Measurements from ENCODE around the gene ATP2B1. TPM values are rescaled to one million over a fixed set of nuclear protein-coding genes. Genes with fewer than 3 reads are reported as not detected.

The ATP2B1 gene
- total RNA-seq, 2 donors from 2014 or later: 16.4 to 80.3 TPM

DNA sequence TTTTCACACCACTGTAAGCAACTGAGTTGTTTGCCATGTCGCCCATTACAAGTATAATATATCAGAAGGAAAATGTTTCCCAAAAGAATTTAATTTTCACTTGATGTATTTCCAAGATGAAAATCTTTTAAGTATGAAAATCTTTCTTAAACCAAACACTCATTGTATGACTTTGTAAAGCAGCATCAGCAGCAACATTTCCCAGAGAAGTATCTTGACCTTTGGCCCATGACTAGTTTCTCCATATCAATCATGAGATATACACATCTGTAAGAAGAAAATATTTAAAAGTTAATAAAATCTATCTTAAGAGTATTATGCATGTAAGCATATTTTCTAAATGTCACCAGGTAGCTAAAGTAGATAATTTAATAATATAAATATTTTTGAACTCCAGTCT, 52.8 kb downstream of the ATP2B1 start:
- no peaks in the 10 kb centered on the region for H3K27me3 ChIP-seq (replicated peaks; ENCODE audit: insufficient read depth)
- H3K27ac ChIP-seq: no peak overlapping the region
- no peak for DNase-seq (ENCODE audit: low spot score)
- no peaks in the 10 kb centered on the region for H3K9me3 ChIP-seq
- no peaks in the 10 kb centered on the region for H3K4me1 ChIP-seq (replicated peaks)
- intact Hi-C loops (cut with DNase I): no loop called here
- no peak overlapping the region for H3K4me3 ChIP-seq
- H3K36me3 ChIP-seq: no peaks in the 10 kb centered on the region
- TF ChIP-seq POLR2AphosphoS5 (IDR thresholded peaks at IDR 0.05): no peak
- TF ChIP-seq POLR2A (IDR thresholded peaks at IDR 0.05): no peak
- WGBS: 88% methylated on average over 1 of the region's 1 CpG

DNA sequence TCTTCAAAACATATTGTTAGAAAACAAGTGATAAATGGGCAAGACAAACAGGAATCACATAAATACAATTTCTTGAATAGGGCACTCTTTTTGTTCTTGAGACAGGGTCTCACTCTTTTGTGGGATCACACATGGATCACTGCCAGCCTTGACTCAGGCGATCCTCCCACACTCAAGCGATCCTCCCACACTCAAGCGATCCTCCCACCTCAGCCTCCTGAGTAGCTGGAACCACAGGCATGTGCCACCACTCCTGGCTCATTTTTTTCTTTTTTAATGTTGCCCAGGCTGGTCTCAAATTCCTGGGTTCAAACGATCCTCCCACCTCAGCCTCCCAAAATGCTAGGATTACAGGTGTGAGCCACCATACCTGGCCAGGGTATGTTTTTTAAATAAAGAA, 57.4 kb downstream of the ATP2B1 start:
- no peak overlapping the region for H3K4me3 ChIP-seq
- TF ChIP-seq, protein P1, sequence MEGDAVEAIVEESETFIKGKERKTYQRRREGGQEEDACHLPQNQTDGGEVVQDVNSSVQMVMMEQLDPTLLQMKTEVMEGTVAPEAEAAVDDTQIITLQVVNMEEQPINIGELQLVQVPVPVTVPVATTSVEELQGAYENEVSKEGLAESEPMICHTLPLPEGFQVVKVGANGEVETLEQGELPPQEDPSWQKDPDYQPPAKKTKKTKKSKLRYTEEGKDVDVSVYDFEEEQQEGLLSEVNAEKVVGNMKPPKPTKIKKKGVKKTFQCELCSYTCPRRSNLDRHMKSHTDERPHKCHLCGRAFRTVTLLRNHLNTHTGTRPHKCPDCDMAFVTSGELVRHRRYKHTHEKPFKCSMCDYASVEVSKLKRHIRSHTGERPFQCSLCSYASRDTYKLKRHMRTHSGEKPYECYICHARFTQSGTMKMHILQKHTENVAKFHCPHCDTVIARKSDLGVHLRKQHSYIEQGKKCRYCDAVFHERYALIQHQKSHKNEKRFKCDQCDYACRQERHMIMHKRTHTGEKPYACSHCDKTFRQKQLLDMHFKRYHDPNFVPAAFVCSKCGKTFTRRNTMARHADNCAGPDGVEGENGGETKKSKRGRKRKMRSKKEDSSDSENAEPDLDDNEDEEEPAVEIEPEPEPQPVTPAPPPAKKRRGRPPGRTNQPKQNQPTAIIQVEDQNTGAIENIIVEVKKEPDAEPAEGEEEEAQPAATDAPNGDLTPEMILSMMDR (IDR thresholded peaks at IDR 0.05): no peak
- no peak overlapping the region for H3K27ac ChIP-seq
- no peak for DNase-seq (ENCODE audit: low spot score)
- H3K9me3 ChIP-seq: no peaks in the 10 kb centered on the region
- intact Hi-C loops (cut with DNase I): no loop called here
- WGBS: 95% methylated on average over 4 of the region's 4 CpGs
- H3K27me3 ChIP-seq (replicated peaks; ENCODE audit: insufficient read depth): no peaks in the 10 kb centered on the region
- H3K36me3 ChIP-seq: no peaks in the 10 kb centered on the region
- H3K4me1 ChIP-seq (replicated peaks): no peaks in the 10 kb centered on the region

DNA sequence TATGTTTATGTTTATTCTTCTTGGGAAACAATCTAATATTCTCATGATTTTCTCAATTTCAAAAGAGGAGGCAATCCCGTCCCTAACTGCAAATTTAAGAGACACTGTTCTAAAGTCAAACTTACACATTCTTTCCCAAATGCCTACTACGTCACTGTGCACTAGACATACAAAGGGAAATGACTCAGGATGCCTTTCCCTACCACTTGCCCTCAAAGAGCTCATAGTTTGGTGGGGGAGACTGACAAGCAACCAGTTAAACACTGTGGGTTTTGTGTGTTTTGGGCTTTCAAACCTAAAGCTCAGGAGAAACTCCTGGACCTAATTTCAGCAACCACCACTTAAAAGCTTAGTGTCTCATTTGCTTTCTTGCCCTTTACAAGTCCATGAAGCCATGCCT, 58.4 kb downstream of the ATP2B1 start:
- no peak for DNase-seq (ENCODE audit: low spot score)
- Histone ChIP-seq H3K9me3 (no peaks in the 10 kb centered on the region), H3K27me3 (replicated peaks; ENCODE audit: insufficient read depth) (no peaks in the 10 kb centered on the region), H3K36me3 (no peaks in the 10 kb centered on the region), H3K4me1 (replicated peaks) (no peaks in the 10 kb centered on the region), H3K27ac (no peak overlapping the region), H3K4me3 (no peak overlapping the region)
- TF ChIP-seq POLR2A (IDR thresholded peaks at IDR 0.05) (no peak), POLR2AphosphoS5 (IDR thresholded peaks at IDR 0.05) (no peak)
- TF ChIP-seq, protein P1 (IDR thresholded peaks at IDR 0.05): no peak
- 100% methylated on average over 2 of the region's 2 CpGs for WGBS
- intact Hi-C loops (cut with DNase I): no loop called here

DNA sequence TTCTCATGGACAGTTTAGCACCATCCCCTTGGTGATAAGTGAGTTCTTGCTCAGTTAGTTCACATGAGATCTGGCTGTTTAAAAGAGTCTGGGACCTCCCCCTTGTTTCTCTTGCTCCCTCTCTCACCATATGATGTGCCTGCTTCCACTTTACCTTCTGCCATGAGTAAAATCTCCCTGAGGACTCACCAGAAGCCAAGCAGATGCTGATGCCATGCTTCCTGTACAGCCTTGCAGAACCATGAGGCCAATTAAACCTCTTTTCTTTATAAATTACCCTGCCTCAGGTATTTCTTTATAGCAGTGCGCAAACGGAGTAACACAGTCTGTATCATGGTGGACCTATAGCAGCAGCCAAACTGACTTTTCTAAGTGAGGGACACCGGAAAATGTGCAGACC, 58.8 kb downstream of the ATP2B1 start:
- Histone ChIP-seq H3K9me3 (no peaks in the 10 kb centered on the region), H3K4me3 (no peak overlapping the region), H3K27me3 (replicated peaks; ENCODE audit: insufficient read depth) (no peaks in the 10 kb centered on the region), H3K4me1 (replicated peaks) (no peaks in the 10 kb centered on the region), H3K27ac (no peak overlapping the region), H3K36me3 (no peaks in the 10 kb centered on the region)
- intact Hi-C loops (cut with DNase I): no loop called here
- WGBS: 99% methylated on average over 3 of the region's 3 CpGs
- TF ChIP-seq POLR2A (IDR thresholded peaks at IDR 0.05) (no peak), POLR2AphosphoS5 (IDR thresholded peaks at IDR 0.05) (no peak)
- TF ChIP-seq, protein P1 (IDR thresholded peaks at IDR 0.05): no peak
- DNase-seq (ENCODE audit: low spot score): no peak

DNA sequence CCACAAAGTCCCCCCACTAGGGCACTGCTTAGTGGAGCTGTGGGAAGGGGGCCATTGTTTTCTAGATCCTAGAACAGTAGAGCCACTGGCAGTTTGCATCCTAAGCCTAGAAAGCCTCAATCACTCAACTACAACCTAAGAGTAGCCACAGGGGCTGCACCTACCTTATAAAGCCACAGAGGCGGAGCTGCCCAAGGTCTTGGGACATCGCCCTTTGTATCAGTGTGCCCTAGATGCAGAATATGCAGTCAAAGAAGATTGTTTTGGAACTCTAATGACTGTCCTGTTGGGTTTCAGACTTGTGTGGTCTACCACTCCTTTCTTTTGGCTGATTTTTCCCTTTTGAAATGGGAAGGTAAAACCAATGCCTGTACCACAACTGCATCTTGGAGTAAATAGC, 59.5 kb downstream of the ATP2B1 start:
- Histone ChIP-seq H3K27me3 (replicated peaks; ENCODE audit: insufficient read depth) (no peaks in the 10 kb centered on the region), H3K36me3 (no peaks in the 10 kb centered on the region), H3K4me1 (replicated peaks) (no peaks in the 10 kb centered on the region), H3K4me3 (no peak overlapping the region), H3K27ac (no peak overlapping the region), H3K9me3 (no peaks in the 10 kb centered on the region)
- WGBS: 83% methylated on average over 2 of the region's 2 CpGs
- no peak for DNase-seq (ENCODE audit: low spot score)
- intact Hi-C loops (cut with DNase I): no loop called here
- TF ChIP-seq POLR2A (IDR thresholded peaks at IDR 0.05): no peak
- TF ChIP-seq POLR2AphosphoS5 (IDR thresholded peaks at IDR 0.05): no peak
- TF ChIP-seq, protein P1 (IDR thresholded peaks at IDR 0.05): no peak
